T-helper 17 cell (primary cell): ENCODE results near the gene XPO4. TPM values are rescaled to one million over a fixed set of nuclear protein-coding genes. Genes with fewer than 3 reads are reported as not detected.
"Not testable (repeated sequence)": the region's sequence is repeated elsewhere in the genome, so short reads cannot be mapped to it uniquely, and the experiment has no call there.

ENCODE experiments used
- ATAC-seq: fragments of 150-1000 bp; cut with Tn5 transposase; 2 replicates; pipeline ENCODE4 v1.10.0; 2021; ENCODE audit warnings: mild to moderate bottlenecking, moderate library complexity
- DNase-seq, 3 donors: peaks; one replicate each; pipeline versions ENCODE4 v3.0.0 to v3.0.0-alpha.2; 2020 to 2021
- H3K9me3 ChIP-seq: one replicate; pipeline ENCODE4 v1.7.0; 2013; ENCODE audit warnings: low read length, mild to moderate bottlenecking; ENCODE audit not compliant: control insufficient read depth, poor library complexity, severe bottlenecking
- H3K27ac Mint-ChIP-seq: one replicate; pipeline ENCODE4 v1.8.0; 2022; ENCODE audit warnings: mild to moderate bottlenecking, moderate library complexity, mixed read lengths
- H3K27me3 Mint-ChIP-seq: one replicate; pipeline ENCODE4 v1.8.0; 2022; ENCODE audit warnings: mixed read lengths
- H3K36me3 Mint-ChIP-seq: one replicate; pipeline ENCODE4 v1.8.0; 2022; ENCODE audit warnings: low read depth, mixed read lengths
- H3K4me1 Mint-ChIP-seq: one replicate; pipeline ENCODE4 v1.8.0; 2022; ENCODE audit warnings: mild to moderate bottlenecking, mixed read lengths
- H3K4me3 Mint-ChIP-seq: one replicate; pipeline ENCODE4 v1.8.0; 2022; ENCODE audit warnings: mild to moderate bottlenecking, moderate library complexity, mixed read lengths
- total RNA-seq, 4 donors: library from RNA in 2 of 4; stranded (reverse) in 2 of 4; gene quantifications; one replicate each; pipeline ENCODE4 v1.2.3 and lab custom pipeline; 2022 to 2026

Gene XPO4
- total RNA-seq, 2 donors from 2014 or later: 23.4 to 25.3 TPM

- H3K27ac Mint-ChIP-seq, ATAC-seq, DNase-seq, H3K27me3 Mint-ChIP-seq, H3K9me3 ChIP-seq: not testable (repeated sequence)
- Mint-ChIP-seq H3K4me1 (peaks cover 22% of the 10 kb centered on the region), H3K4me3 (peak overlapping the region; percentile 45), H3K36me3 (peaks cover 11% of the 10 kb centered on the region)
Measured at GRCh38 chr13:20874439-20874838, 28.1 kb downstream of the XPO4 start.

DNA sequence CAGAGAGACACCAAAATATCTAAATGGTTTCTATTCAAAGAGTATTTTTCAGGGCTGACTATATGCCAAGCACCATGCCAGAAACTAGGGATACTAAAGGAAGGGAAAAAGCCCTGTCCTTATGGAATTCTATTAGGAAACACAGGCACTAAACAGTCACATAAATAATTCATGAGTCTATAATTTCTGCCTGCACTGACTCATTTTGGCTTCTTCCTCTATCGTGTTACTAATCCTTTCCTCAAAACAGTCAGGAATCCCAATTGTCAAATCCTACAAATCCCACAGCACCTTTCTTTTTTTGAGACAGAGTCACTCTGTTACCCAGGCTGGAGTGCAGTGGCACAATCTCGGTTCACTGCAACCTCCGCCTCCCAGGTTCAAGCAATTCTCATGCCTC, 29.2 kb downstream of the XPO4 start:
- ATAC-seq (no peak), DNase-seq (no peak)
- peaks cover 17% of the 10 kb centered on the region for H3K4me1 Mint-ChIP-seq
- peaks cover 10% of the 10 kb centered on the region for H3K36me3 Mint-ChIP-seq
- no peaks in the 10 kb centered on the region for H3K27me3 Mint-ChIP-seq
- H3K9me3 ChIP-seq: no peaks in the 10 kb centered on the region
- H3K4me3 Mint-ChIP-seq: no peak overlapping the region
- no peak overlapping the region for H3K27ac Mint-ChIP-seq

GRCh38 chr13:20870829-20871228, 31.7 kb downstream of the XPO4 start:
- Mint-ChIP-seq H3K27ac (no peak overlapping the region), H3K27me3 (no peaks in the 10 kb centered on the region), H3K4me1 (peaks cover 18% of the 10 kb centered on the region), H3K36me3 (peaks cover 8% of the 10 kb centered on the region), H3K4me3 (no peak overlapping the region)
- H3K9me3 ChIP-seq: no peaks in the 10 kb centered on the region
- DNase-seq (no peak), ATAC-seq (no peak)

- Mint-ChIP-seq H3K27me3 (no peaks in the 10 kb centered on the region), H3K4me3 (no peak overlapping the region), H3K36me3 (peaks cover 5% of the 10 kb centered on the region), H3K4me1 (peaks cover 15% of the 10 kb centered on the region), H3K27ac (no peak overlapping the region)
- no peak for ATAC-seq
- H3K9me3 ChIP-seq: no peaks in the 10 kb centered on the region
- DNase-seq: no peak
Measured at GRCh38 chr13:20869540-20869939, 33.0 kb downstream of the XPO4 start.

- Mint-ChIP-seq H3K4me1 (peaks cover 16% of the 10 kb centered on the region), H3K36me3 (peaks cover 5% of the 10 kb centered on the region), H3K27me3 (no peaks in the 10 kb centered on the region), H3K27ac (peak overlapping the region; percentile 3), H3K4me3 (no peak overlapping the region)
- no peaks in the 10 kb centered on the region for H3K9me3 ChIP-seq
- DNase-seq: no peak
- no peak for ATAC-seq
Measured at GRCh38 chr13:20867408-20867807, 35.1 kb downstream of the XPO4 start.

DNA sequence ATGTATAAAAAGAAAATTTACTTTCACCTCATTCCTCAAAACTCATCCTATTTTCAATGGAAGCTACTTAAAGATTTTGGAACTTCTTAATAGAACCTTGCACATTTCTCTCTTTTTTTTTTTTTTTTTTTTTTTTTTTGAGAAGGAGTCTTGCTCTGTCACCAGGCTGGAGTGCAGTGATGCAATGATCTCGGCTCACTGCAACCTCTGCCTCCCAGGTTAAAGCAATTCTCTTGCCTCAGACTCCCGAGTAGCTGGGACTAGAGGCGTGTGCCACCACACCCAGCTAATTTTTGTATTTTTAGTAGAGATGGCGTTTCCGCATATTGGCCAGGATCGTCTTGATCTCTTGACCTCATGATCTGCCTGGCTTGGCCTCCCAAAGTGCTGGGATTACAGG, 40.9 kb downstream of the XPO4 start:
- Mint-ChIP-seq H3K4me1 (peaks cover 15% of the 10 kb centered on the region), H3K27ac (peak overlapping the region; percentile 62)
- not testable (repeated sequence) for H3K36me3 Mint-ChIP-seq, H3K27me3 Mint-ChIP-seq, ATAC-seq, H3K9me3 ChIP-seq, H3K4me3 Mint-ChIP-seq, DNase-seq

GRCh38 chr13:20860844-20861243, 41.7 kb downstream of the XPO4 start:
- no peaks in the 10 kb centered on the region for H3K9me3 ChIP-seq
- no peaks in the 10 kb centered on the region for H3K27me3 Mint-ChIP-seq
- H3K27ac Mint-ChIP-seq: no peak overlapping the region
- peaks cover 14% of the 10 kb centered on the region for H3K4me1 Mint-ChIP-seq
- ATAC-seq: no peak
- peaks cover 9% of the 10 kb centered on the region for H3K36me3 Mint-ChIP-seq
- DNase-seq: no peak
- H3K4me3 Mint-ChIP-seq: no peak overlapping the region

GRCh38 chr13:20856650-20857049, 45.9 kb downstream of the XPO4 start:
- H3K4me3 Mint-ChIP-seq: no peak overlapping the region
- no peaks in the 10 kb centered on the region for H3K27me3 Mint-ChIP-seq
- no peaks in the 10 kb centered on the region for H3K9me3 ChIP-seq
- DNase-seq: no peak
- H3K36me3 Mint-ChIP-seq: peaks cover 10% of the 10 kb centered on the region
- H3K4me1 Mint-ChIP-seq: peaks cover 9% of the 10 kb centered on the region
- H3K27ac Mint-ChIP-seq: no peak overlapping the region
- no peak for ATAC-seq

DNA sequence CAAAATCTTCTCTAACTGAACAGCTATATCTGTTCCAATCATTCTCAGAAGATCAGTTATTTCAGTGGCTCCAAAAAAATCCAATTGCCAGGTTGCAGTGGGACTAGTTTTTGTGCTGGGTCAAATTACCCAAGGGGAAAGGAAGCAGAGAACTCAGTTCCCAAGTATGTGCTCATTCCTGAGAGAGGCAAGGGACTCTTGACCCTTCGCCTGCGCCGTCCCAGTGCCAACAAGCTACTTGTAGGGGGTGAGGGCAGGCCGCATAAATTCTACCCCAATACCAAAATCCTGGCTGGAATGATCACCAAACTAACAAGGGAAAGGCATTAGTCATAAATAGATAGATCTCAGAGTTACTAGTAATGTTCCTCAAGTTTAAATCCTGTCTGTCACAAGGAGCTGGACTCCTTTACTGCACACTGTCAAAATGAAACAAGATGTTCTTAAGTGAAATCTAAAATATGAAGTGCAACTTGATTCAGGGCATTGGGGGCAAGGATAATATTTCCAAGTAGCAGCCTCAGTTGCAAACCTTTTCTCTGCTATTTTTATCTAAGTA, 50.6 kb downstream of the XPO4 start:
- Mint-ChIP-seq H3K4me3 (no peak overlapping the region), H3K27me3 (no peaks in the 10 kb centered on the region), H3K27ac (no peak overlapping the region), H3K36me3 (peaks cover 7% of the 10 kb centered on the region), H3K4me1 (peaks cover 8% of the 10 kb centered on the region)
- DNase-seq (no peak), ATAC-seq (no peak)
- H3K9me3 ChIP-seq: no peaks in the 10 kb centered on the region

GRCh38 chr13:20848944-20849343, 53.6 kb downstream of the XPO4 start:
- DNase-seq (no peak), ATAC-seq (no peak)
- H3K27ac Mint-ChIP-seq: no peak overlapping the region
- H3K27me3 Mint-ChIP-seq: no peaks in the 10 kb centered on the region
- H3K4me3 Mint-ChIP-seq: no peak overlapping the region
- no peaks in the 10 kb centered on the region for H3K9me3 ChIP-seq
- peaks cover under 1% of the 10 kb centered on the region for H3K36me3 Mint-ChIP-seq
- H3K4me1 Mint-ChIP-seq: peaks cover 2% of the 10 kb centered on the region

GRCh38 chr13:20848203-20848602, 54.3 kb downstream of the XPO4 start:
- Mint-ChIP-seq H3K4me3 (no peak overlapping the region), H3K27ac (no peak overlapping the region), H3K4me1 (peaks cover 2% of the 10 kb centered on the region), H3K36me3 (no peaks in the 10 kb centered on the region), H3K27me3 (no peaks in the 10 kb centered on the region)
- no peaks in the 10 kb centered on the region for H3K9me3 ChIP-seq
- DNase-seq (no peak), ATAC-seq (no peak)

GRCh38 chr13:20847296-20847695, 55.2 kb downstream of the XPO4 start:
- H3K9me3 ChIP-seq: no peaks in the 10 kb centered on the region
- ATAC-seq (no peak), DNase-seq (no peak)
- H3K4me1 Mint-ChIP-seq: peaks cover 2% of the 10 kb centered on the region
- no peaks in the 10 kb centered on the region for H3K36me3 Mint-ChIP-seq
- no peak overlapping the region for H3K27ac Mint-ChIP-seq
- no peaks in the 10 kb centered on the region for H3K27me3 Mint-ChIP-seq
- H3K4me3 Mint-ChIP-seq: no peak overlapping the region

DNA sequence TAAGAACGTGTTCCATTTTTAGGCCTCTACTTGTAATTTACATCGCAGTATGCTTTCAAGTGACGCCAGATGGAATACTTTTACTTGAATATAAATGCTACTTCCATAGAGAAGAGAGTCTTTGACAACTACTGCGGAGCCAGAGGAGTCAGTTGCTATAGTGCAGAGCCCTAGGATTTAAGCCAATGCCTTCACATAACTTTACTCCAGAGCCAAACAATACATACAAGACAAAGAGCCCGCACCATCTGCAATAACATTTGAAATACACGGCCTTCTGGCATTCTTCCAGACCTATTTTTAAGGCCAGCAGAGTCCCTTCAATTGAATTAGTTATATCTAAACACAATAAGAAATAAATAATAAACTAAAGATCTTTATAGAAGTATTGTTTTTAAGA, 59.4 kb downstream of the XPO4 start:
- H3K27ac Mint-ChIP-seq: no peak overlapping the region
- H3K9me3 ChIP-seq: no peaks in the 10 kb centered on the region
- no peak for DNase-seq
- H3K27me3 Mint-ChIP-seq: no peaks in the 10 kb centered on the region
- no peaks in the 10 kb centered on the region for H3K36me3 Mint-ChIP-seq
- H3K4me3 Mint-ChIP-seq: no peak overlapping the region
- ATAC-seq: no peak
- peaks cover 2% of the 10 kb centered on the region for H3K4me1 Mint-ChIP-seq

- peaks cover 8% of the 10 kb centered on the region for H3K4me1 Mint-ChIP-seq
- H3K36me3 Mint-ChIP-seq: peaks cover 5% of the 10 kb centered on the region
- DNase-seq (no peak), ATAC-seq (no peak)
- H3K9me3 ChIP-seq: no peaks in the 10 kb centered on the region
- no peaks in the 10 kb centered on the region for H3K27me3 Mint-ChIP-seq
- peak overlapping the region; percentile 6 for H3K27ac Mint-ChIP-seq
- H3K4me3 Mint-ChIP-seq: no peak overlapping the region
Measured at GRCh38 chr13:20840568-20840967, 62.0 kb downstream of the XPO4 start.
